Adrenal gland (tissue), 12 donors: ENCODE data around the gene ATP8A2. TPM values are rescaled to one million over a fixed set of nuclear protein-coding genes. Genes with fewer than 3 reads are reported as not detected.

ENCODE experiments used
- DNase-seq, 7 donors: peaks; one replicate each; pipeline ENCODE4 v3.0.0-alpha.2; 2019 to 2020
- H3K27ac ChIP-seq, 5 donors: fragments of 200-600 bp; sonication (generic) in 4 of 5; 1 replicate in 3 of 5; 2 replicates in 2 of 5; pipeline versions ENCODE4 v1.5.1 to v1.8.0; 2016 to 2020; ENCODE audit warnings: mild to moderate bottlenecking in 1 of 5
- H3K27me3 ChIP-seq: fragments of 200-600 bp; 2 replicates; pipeline ENCODE4 v1.8.0; 2021
- H3K36me3 ChIP-seq, 2 donors: fragments of 200-600 bp; replicated peaks in 1 of 2; 1 replicate in 1 of 2; 2 replicates in 1 of 2; pipeline versions ENCODE4 v1.5.1 to v1.8.0; 2018 to 2022
- H3K4me1 ChIP-seq, 2 donors: fragments of 200-600 bp; replicated peaks in 1 of 2; 1 replicate in 1 of 2; 2 replicates in 1 of 2; pipeline versions ENCODE4 v1.5.1 to v1.8.0; 2018 to 2021
- H3K4me3 ChIP-seq, 4 donors: fragments of 200-600 bp; sonication (generic) in 3 of 4; one replicate each; pipeline ENCODE4 v1.5.1; 2016 to 2018
- H3K9me3 ChIP-seq, 3 donors: fragments of 200-600 bp; sonication (generic) in 1 of 3; replicated peaks in 1 of 3; 1 replicate in 2 of 3; 2 replicates in 1 of 3; pipeline versions ENCODE4 v1.5.1 to v1.8.0; 2016 to 2021
- POLR2A ChIP-seq, 2 donors: fragments of 450-650 bp; IDR thresholded peaks; one replicate each; pipeline ENCODE4 v1.6.1; 2017; ENCODE audit warnings: antibody characterized with exemption in 2 of 2, mild to moderate bottlenecking in 2 of 2, moderate library complexity in 1 of 2
- WGBS, 4 donors: extraction: QIAGEN DNeasy Blood & Tissue Kit in 2 of 4; methylation state at CpG; one replicate each; pipeline versions ENCODE4 v1.1.5 to v1.1.7; 2013 to 2017; 5-methylcytosine and 5-hydroxymethylcytosine counted together
- intact Hi-C, 2 donors: fragments of 100-400 bp; cut with DNase I; formaldehyde crosslinking; loops; one replicate each; pipeline versions ENCODE4 v1.14.1 to v1.15.0; 2022 to 2023
- polyA plus RNA-seq, 3 donors: library from polyadenylated mRNA; stranded (reverse); fragments of 200-250 nt in 2 of 3; fragments of 350-450 nt in 1 of 3; fragmentation: Illumina TruSeq in 1 of 3; extraction: RNeasy Lipid Tissue Mini Kit (QIAGEN cat#74804) in 1 of 3; gene quantifications; one replicate each; pipeline ENCODE4 v1.2.3, GENCODE V29; 2013 to 2014
- total RNA-seq, 9 donors: library from RNA; depleted of rRNA in 4 of 9; stranded (reverse); fragments of >200 nt in 4 of 9; fragments of 120-200 nt in 1 of 9; fragmentation: NEBNext Ultra II Directional in 1 of 9; extraction: Animal tissue kit (Norgen Biotek cat#: 25700) in 1 of 9; gene quantifications; one replicate each; pipeline versions ENCODE4 v1.1.0 to v1.2.4, GENCODE V29; 2013 to 2023
- TF ChIP-seq, protein P1 (sequence below), 6 experiments: fragments of 450-650 bp in 4 of 6; fragments of 200-600 bp in 2 of 6; sonication (generic) in 1 of 6; IDR thresholded peaks; 1 replicate in 5 of 6; 2 replicates in 1 of 6; pipeline versions ENCODE4 v1.5.1 to v1.8.0; 2016 to 2021; ENCODE audit warnings: antibody characterized with exemption in 6 of 6, mild to moderate bottlenecking in 2 of 6, moderate library complexity in 1 of 6
- donor health status: healthy with polysubstance abuse.
- donor health status: Bipolar disorder and iron deficiency.
- donor health status: DM: yes; HTN: yes; CAD: no.
- donor health status: DM: no; HTN: no; CAD: no.
- donor health status: DM: no; HTN: no; CAD: no.
- donor health status: DM: yes; HTN: yes; CAD: no.

ATP8A2 gene
- total and polyA plus RNA-seq, 12 donors = 0.77 to 14.0 (median 4.3) TPM

DNA sequence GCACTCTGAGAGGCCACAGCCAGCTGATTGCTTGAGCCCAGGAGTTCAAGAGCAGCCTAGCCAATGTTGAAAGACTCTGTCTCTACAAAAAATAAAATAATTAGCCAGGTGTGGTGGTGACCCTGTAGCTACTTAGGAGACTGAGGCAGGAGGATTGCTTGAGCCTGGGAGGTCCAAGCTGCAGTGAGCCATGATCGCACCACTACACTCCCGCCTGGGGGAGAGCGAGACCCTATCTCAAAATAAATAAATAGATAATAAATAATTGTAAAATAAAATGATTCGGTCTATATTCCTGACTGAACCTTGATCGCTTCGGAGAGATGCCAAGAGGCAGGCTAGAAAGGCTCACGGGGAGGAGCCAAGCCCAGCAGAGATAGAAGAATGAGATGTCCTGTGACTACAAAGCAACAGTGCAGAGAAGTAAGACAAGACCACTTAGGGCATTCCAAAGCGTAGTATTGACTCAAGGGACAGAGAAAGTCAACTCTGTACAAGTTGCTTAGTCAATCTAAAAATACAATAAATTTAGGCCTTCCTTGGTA, 667.2 kb downstream of the ATP8A2 start:
- Histone ChIP-seq H3K36me3 (no peaks in the 10 kb centered on the region), H3K27ac (no peak overlapping the region), H3K4me3 (no peak overlapping the region), H3K9me3 (no peaks in the 10 kb centered on the region), H3K27me3 (no peaks in the 10 kb centered on the region), H3K4me1 (no peaks in the 10 kb centered on the region)
- no peak for TF ChIP-seq POLR2A (IDR thresholded peaks at IDR 0.05)
- TF ChIP-seq, protein P1, sequence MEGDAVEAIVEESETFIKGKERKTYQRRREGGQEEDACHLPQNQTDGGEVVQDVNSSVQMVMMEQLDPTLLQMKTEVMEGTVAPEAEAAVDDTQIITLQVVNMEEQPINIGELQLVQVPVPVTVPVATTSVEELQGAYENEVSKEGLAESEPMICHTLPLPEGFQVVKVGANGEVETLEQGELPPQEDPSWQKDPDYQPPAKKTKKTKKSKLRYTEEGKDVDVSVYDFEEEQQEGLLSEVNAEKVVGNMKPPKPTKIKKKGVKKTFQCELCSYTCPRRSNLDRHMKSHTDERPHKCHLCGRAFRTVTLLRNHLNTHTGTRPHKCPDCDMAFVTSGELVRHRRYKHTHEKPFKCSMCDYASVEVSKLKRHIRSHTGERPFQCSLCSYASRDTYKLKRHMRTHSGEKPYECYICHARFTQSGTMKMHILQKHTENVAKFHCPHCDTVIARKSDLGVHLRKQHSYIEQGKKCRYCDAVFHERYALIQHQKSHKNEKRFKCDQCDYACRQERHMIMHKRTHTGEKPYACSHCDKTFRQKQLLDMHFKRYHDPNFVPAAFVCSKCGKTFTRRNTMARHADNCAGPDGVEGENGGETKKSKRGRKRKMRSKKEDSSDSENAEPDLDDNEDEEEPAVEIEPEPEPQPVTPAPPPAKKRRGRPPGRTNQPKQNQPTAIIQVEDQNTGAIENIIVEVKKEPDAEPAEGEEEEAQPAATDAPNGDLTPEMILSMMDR (IDR thresholded peaks at IDR 0.05) = no peak
- WGBS, 4 donors = 90 to 98% (median 93%) methylated on average over 8 of the region's 8 CpGs
- DNase-seq = no peak
- intact Hi-C loops = no loop called here

GRCh38 chr13:26041444-26041843, 669.7 kb downstream of the ATP8A2 start:
- no peak overlapping the region for H3K27ac ChIP-seq
- H3K9me3 ChIP-seq = no peaks in the 10 kb centered on the region
- H3K4me1 ChIP-seq = no peaks in the 10 kb centered on the region
- H3K27me3 ChIP-seq = no peaks in the 10 kb centered on the region
- WGBS, 4 donors = 45 to 65% (median 61%) methylated on average over 3 of the region's 3 CpGs
- no peak for TF ChIP-seq POLR2A (IDR thresholded peaks at IDR 0.05)
- TF ChIP-seq, protein P1 (IDR thresholded peaks at IDR 0.05) = no peak
- no peaks in the 10 kb centered on the region for H3K36me3 ChIP-seq
- H3K4me3 ChIP-seq = no peak overlapping the region
- intact Hi-C loops = no loop called here
- no peak for DNase-seq

GRCh38 chr13:26042785-26043184, 671.0 kb downstream of the ATP8A2 start:
- no peaks in the 10 kb centered on the region for H3K36me3 ChIP-seq
- intact Hi-C loops = no loop called here
- H3K9me3 ChIP-seq = no peaks in the 10 kb centered on the region
- TF ChIP-seq POLR2A (IDR thresholded peaks at IDR 0.05) = no peak
- 80 to 88% (median 83%) methylated on average over 1 of the region's 1 CpG for WGBS, 4 donors
- H3K4me1 ChIP-seq = no peaks in the 10 kb centered on the region
- DNase-seq = no peak
- peaks cover 9% of the 10 kb centered on the region for H3K27me3 ChIP-seq
- no peak overlapping the region for H3K27ac ChIP-seq
- no peak overlapping the region for H3K4me3 ChIP-seq

DNA sequence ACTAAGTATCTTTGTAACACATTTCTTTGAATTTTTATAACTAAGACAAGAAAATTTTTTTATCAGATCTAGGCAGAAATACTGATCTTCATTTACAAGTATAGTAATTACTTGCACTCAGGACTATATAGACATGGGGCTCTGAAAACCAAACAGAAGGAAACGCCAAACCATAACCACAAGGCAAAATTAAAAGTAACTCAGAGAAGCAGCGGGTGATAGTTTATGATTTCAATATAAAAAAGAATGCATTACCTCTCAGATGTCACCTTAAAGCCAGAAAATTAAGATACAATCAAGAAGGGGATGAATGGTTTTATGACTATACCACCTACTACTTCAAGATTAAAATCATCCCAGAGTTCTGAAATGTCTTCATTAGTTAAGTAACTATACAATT, 673.4 kb downstream of the ATP8A2 start:
- peaks cover 28% of the 10 kb centered on the region for H3K27me3 ChIP-seq
- no peaks in the 10 kb centered on the region for H3K4me1 ChIP-seq
- no peak overlapping the region for H3K27ac ChIP-seq
- no peak overlapping the region for H3K4me3 ChIP-seq
- H3K9me3 ChIP-seq = no peaks in the 10 kb centered on the region
- no peaks in the 10 kb centered on the region for H3K36me3 ChIP-seq
- no peak for DNase-seq
- 69 to 88% (median 78%) methylated on average over 2 of the region's 2 CpGs for WGBS, 4 donors
- intact Hi-C loops = no loop called here
- TF ChIP-seq, protein P1 (IDR thresholded peaks at IDR 0.05) = no peak
- no peak for TF ChIP-seq POLR2A (IDR thresholded peaks at IDR 0.05)

DNA sequence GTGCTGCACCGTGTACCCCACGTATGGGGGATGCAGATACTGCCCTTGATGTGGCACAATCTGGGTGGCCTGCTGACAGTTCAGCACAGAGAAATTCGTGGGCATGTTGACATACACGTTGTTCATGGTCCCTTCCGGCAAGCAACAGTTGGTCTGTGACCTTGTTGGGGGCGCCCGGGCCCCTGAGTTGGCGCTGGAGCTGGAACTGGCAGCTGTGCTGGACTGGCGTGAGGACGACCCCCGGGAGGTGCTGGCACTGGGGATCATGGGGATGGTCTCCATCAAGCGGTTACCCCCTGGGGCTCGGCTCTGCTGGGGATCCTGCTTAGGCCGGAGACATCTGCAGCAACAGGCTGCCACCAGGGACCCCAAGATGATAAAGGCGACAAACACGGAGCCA, 674.9 kb downstream of the ATP8A2 start:
- H3K4me1 ChIP-seq = peaks cover 0 to 6% of the 10 kb centered on the region in 2 donors
- no peak for TF ChIP-seq POLR2A (IDR thresholded peaks at IDR 0.05)
- TF ChIP-seq, protein P1 (IDR thresholded peaks at IDR 0.05) = no peak
- DNase-seq = no peak
- 80 to 98% (median 89%) methylated on average over 7 to 16 of the region's 16 CpGs for WGBS, 4 donors
- H3K9me3 ChIP-seq = no peaks in the 10 kb centered on the region
- no peak overlapping the region for H3K27ac ChIP-seq
- H3K36me3 ChIP-seq = no peaks in the 10 kb centered on the region
- intact Hi-C loops = no loop called here
- H3K4me3 ChIP-seq = no peak overlapping the region
- peaks cover 43% of the 10 kb centered on the region for H3K27me3 ChIP-seq
